GM21576 (cell line): ENCODE measurements around the gene MUC15.
"Not testable (repeated sequence)": the region's sequence is repeated elsewhere in the genome, so short reads cannot be mapped to it uniquely, and the experiment has no call there.

Experiments used
- ATAC-seq: cut with Tn5 transposase; IDR thresholded peaks from one replicate; pipeline ENCODE4 v1.9.1; 2021; ENCODE audit warnings: mild to moderate bottlenecking, moderate library complexity; ENCODE audit not compliant: unreplicated experiment

The MUC15 gene

GRCh38 chr11:26571861-26572654, at the start of gene MUC15:
Gene MUC15, minus strand, starts transcription at chr11:26572263. Its CDS starts 5,169 bp downstream, at chr11:26567094.
- ATAC-seq: no peak

- no peak for ATAC-seq
These were observed 49.1 kb upstream of the MUC15 start for GRCh38 chr11:26621132-26621531.

- no peak for ATAC-seq
These were observed 48.4 kb upstream of the MUC15 start for GRCh38 chr11:26620282-26621045.

- no peak for ATAC-seq
These were observed 46.4 kb upstream of the MUC15 start for GRCh38 chr11:26618441-26618840.

- ATAC-seq: no peak
These were observed 41.7 kb upstream of the MUC15 start for GRCh38 chr11:26613759-26614158.

GRCh38 chr11:26608507-26609146, 36.6 kb upstream of the MUC15 start:
- no peak for ATAC-seq

GRCh38 chr11:26607725-26608506, 35.9 kb upstream of the MUC15 start:
- no peak for ATAC-seq

GRCh38 chr11:26599876-26600434, 27.9 kb upstream of the MUC15 start:
- no peak for ATAC-seq

- no peak for ATAC-seq
These were observed 27.4 kb upstream of the MUC15 start for GRCh38 chr11:26599425-26599824.

GRCh38 chr11:26597899-26598298, 25.8 kb upstream of the MUC15 start:
- ATAC-seq: no peak

- ATAC-seq: not testable (repeated sequence)
These were observed 25.1 kb upstream of the MUC15 start for GRCh38 chr11:26597049-26597689.

GRCh38 chr11:26595207-26595865, 23.3 kb upstream of the MUC15 start:
- ATAC-seq: not testable (repeated sequence)

- ATAC-seq: no peak
These were observed 21.6 kb upstream of the MUC15 start for GRCh38 chr11:26593691-26594090.

- no peak for ATAC-seq
These were observed 15.0 kb upstream of the MUC15 start for GRCh38 chr11:26587073-26587472.

- ATAC-seq: no peak
These were observed 12.8 kb upstream of the MUC15 start for GRCh38 chr11:26584818-26585217.

- ATAC-seq: no peak
These were observed 11.5 kb upstream of the MUC15 start for GRCh38 chr11:26583550-26583949.

- no peak for ATAC-seq
These were observed 8.9 kb upstream of the MUC15 start for GRCh38 chr11:26580929-26581328.

GRCh38 chr11:26579683-26580082, 7.6 kb upstream of the MUC15 start:
- ATAC-seq: no peak

- no peak for ATAC-seq
These were observed 7.1 kb upstream of the MUC15 start for GRCh38 chr11:26578998-26579661.
